H9 (cell line): Measurements from ENCODE around the gene CACNA1I. TPM values are rescaled to one million over a fixed set of nuclear protein-coding genes. Genes with fewer than 3 reads are reported as not detected.

Experiments used
- DNase-seq: peaks from one replicate; pipeline ENCODE4 v3.0.0-alpha.2; 2017
- H2AFZ ChIP-seq: one replicate; pipeline ENCODE4 v1.6.1; 2013; ENCODE audit warnings: mild to moderate bottlenecking, low read length, control low read depth, moderate library complexity
- H2AK5ac ChIP-seq: 2 replicates; pipeline ENCODE4 v1.6.1; 2013; ENCODE audit warnings: low read length, control low read depth, mixed read lengths; ENCODE audit not compliant: insufficient read length
- H2BK120ac ChIP-seq: one replicate; pipeline ENCODE4 v1.6.1; 2013; ENCODE audit warnings: low read depth, mild to moderate bottlenecking, low read length, control low read depth, inconsistent platforms; ENCODE audit not compliant: poor library complexity, severe bottlenecking
- H2BK12ac ChIP-seq: 2 replicates; pipeline ENCODE4 v1.6.1; 2013; ENCODE audit warnings: low read length, control low read depth, mixed read lengths, low read depth; ENCODE audit not compliant: insufficient read length
- H2BK15ac ChIP-seq: 2 replicates; pipeline ENCODE4 v1.6.1; 2013; ENCODE audit warnings: low read depth, low read length, control low read depth
- H2BK20ac ChIP-seq: one replicate; pipeline ENCODE4 v1.6.1; 2013; ENCODE audit warnings: low read depth, mild to moderate bottlenecking, low read length, control low read depth, inconsistent platforms; ENCODE audit not compliant: poor library complexity, severe bottlenecking
- H2BK5ac ChIP-seq: 2 replicates; pipeline ENCODE4 v1.6.1; 2013; ENCODE audit warnings: low read length, control low read depth, mixed read lengths; ENCODE audit not compliant: insufficient read length
- H3K14ac ChIP-seq: 2 replicates; pipeline ENCODE4 v1.6.1; 2013; ENCODE audit warnings: low read length, control low read depth; ENCODE audit not compliant: insufficient read depth
- H3K18ac ChIP-seq: 2 replicates; pipeline ENCODE4 v1.6.1; 2013; ENCODE audit warnings: low read depth, mild to moderate bottlenecking, mixed read lengths, low read length, control low read depth; ENCODE audit not compliant: insufficient read length
- H3K23ac ChIP-seq: 2 replicates; pipeline ENCODE4 v1.6.1; 2013; ENCODE audit warnings: low read length, control low read depth, mixed read lengths, low read depth; ENCODE audit not compliant: insufficient read length
- H3K23me2 ChIP-seq: 2 replicates; pipeline ENCODE4 v1.6.1; 2013; ENCODE audit warnings: low read depth, mild to moderate bottlenecking, mixed read lengths, low read length, control low read depth; ENCODE audit not compliant: insufficient read length, poor library complexity, severe bottlenecking
- H3K27ac ChIP-seq: 2 replicates; pipeline ENCODE4 v1.5.1; 2013; ENCODE audit warnings: low read length, control low read depth, mixed read lengths, low read depth; ENCODE audit not compliant: insufficient read length
- H3K27me3 ChIP-seq: 2 replicates; pipeline ENCODE4 v1.6.1; 2013; ENCODE audit warnings: low read length, control low read depth, inconsistent platforms; ENCODE audit not compliant: insufficient read depth
- H3K4ac ChIP-seq: 2 replicates; pipeline ENCODE4 v1.6.1; 2013; ENCODE audit warnings: low read depth, mild to moderate bottlenecking, control low read depth, inconsistent platforms, low read length, moderate library complexity
- H3K4me1 ChIP-seq: 2 replicates; pipeline ENCODE4 v1.6.1; 2013; ENCODE audit warnings: low read length, control low read depth, inconsistent platforms; ENCODE audit not compliant: insufficient read depth
- H3K4me2 ChIP-seq: 2 replicates; pipeline ENCODE4 v1.6.1; 2013; ENCODE audit warnings: low read length, control low read depth, mixed read lengths; ENCODE audit not compliant: insufficient read length, insufficient read depth
- H3K56ac ChIP-seq: 2 replicates; pipeline ENCODE4 v1.6.1; 2013; ENCODE audit warnings: low read depth, mild to moderate bottlenecking, mixed read lengths, low read length, control low read depth; ENCODE audit not compliant: insufficient read length
- H3K79me1 ChIP-seq: 2 replicates; pipeline ENCODE4 v1.6.1; 2013; ENCODE audit warnings: low read depth, mild to moderate bottlenecking, moderate library complexity, low read length, control low read depth, inconsistent platforms; ENCODE audit not compliant: insufficient read depth, poor library complexity, severe bottlenecking
- H3K79me2 ChIP-seq: 2 replicates; pipeline ENCODE4 v1.6.1; 2013; ENCODE audit warnings: low read length, control low read depth, inconsistent platforms; ENCODE audit not compliant: insufficient read depth
- H3K9ac ChIP-seq: 2 replicates; pipeline ENCODE4 v1.6.1; 2013; ENCODE audit warnings: low read length, control low read depth, mixed read lengths; ENCODE audit not compliant: insufficient read length; ENCODE audit errors: extremely low read depth
- H3K9me3 ChIP-seq: one replicate; pipeline ENCODE4 v1.6.1; 2013; ENCODE audit warnings: low read depth, low read length, inconsistent platforms; ENCODE audit not compliant: control insufficient read depth
- H3T11ph ChIP-seq: one replicate; pipeline ENCODE4 v1.6.1; 2013; ENCODE audit warnings: mild to moderate bottlenecking, low read length, control low read depth, inconsistent platforms
- H4K20me1 ChIP-seq: one replicate; pipeline ENCODE4 v1.6.1; 2013; ENCODE audit not compliant: control insufficient read depth, insufficient read length, insufficient read depth
- H4K5ac ChIP-seq: 2 replicates; pipeline ENCODE4 v1.6.1; 2013; ENCODE audit warnings: low read depth, mild to moderate bottlenecking, mixed read lengths, low read length, control low read depth; ENCODE audit not compliant: insufficient read length
- H4K8ac ChIP-seq: replicated peaks from 2 replicates; pipeline ENCODE4 v1.6.1; 2013; ENCODE audit warnings: low read length, control low read depth, mixed read lengths, low read depth; ENCODE audit not compliant: insufficient read length
- H4K91ac ChIP-seq: 2 replicates; pipeline ENCODE4 v1.6.1; 2013; ENCODE audit warnings: low read depth, mild to moderate bottlenecking, moderate library complexity, mixed read lengths, low read length, control low read depth; ENCODE audit not compliant: insufficient read length
- H3K27ac Mint-ChIP-seq, 3 experiments: 2 replicates in 2 of 3; 3 replicates in 1 of 3; pipeline ENCODE4 v1.8.0; 2020 to 2021; ENCODE audit warnings: mixed read lengths in 3 of 3, mild to moderate bottlenecking in 1 of 3, moderate library complexity in 1 of 3
- H3K27me3 Mint-ChIP-seq: 2 replicates; pipeline ENCODE4 v1.8.0; 2021; ENCODE audit warnings: low read depth, mild to moderate bottlenecking, moderate library complexity, mixed read lengths
- H3K36me3 Mint-ChIP-seq, 3 experiments: 2 replicates in 2 of 3; 3 replicates in 1 of 3; pipeline ENCODE4 v1.8.0; 2020 to 2021; ENCODE audit warnings: low read depth in 3 of 3, mixed read lengths in 3 of 3; ENCODE audit not compliant: insufficient read depth in 1 of 3
- H3K4me1 Mint-ChIP-seq, 2 experiments: 2 replicates each; pipeline ENCODE4 v1.8.0; 2020; ENCODE audit warnings: mixed read lengths in 2 of 2
- H3K4me3 Mint-ChIP-seq, 2 experiments: 2 replicates in 1 of 2; 3 replicates in 1 of 2; pipeline ENCODE4 v1.8.0; 2020 to 2021; ENCODE audit warnings: mild to moderate bottlenecking in 2 of 2, mixed read lengths in 2 of 2, moderate library complexity in 1 of 2
- H3K9me3 Mint-ChIP-seq, 2 experiments: 2 replicates in 1 of 2; 3 replicates in 1 of 2; pipeline ENCODE4 v1.8.0; 2020; ENCODE audit warnings: mild to moderate bottlenecking in 2 of 2, mixed read lengths in 2 of 2, moderate library complexity in 1 of 2
- CTCF ChIP-seq: fragments of 200-600 bp; sonication (generic); conservative IDR thresholded peaks from 3 replicates; pipeline ENCODE4 v1.8.0; 2021; ENCODE audit warnings: antibody characterized with exemption, mild to moderate bottlenecking
- WGBS: extraction: QIAGEN DNeasy Blood & Tissue Kit; methylation state at CpG from one replicate; pipeline ENCODE4 v1.1.7; 2013; ENCODE audit warnings: missing lambda C conversion rate, low lambda C conversion rate, mixed read lengths; ENCODE audit not compliant: insufficient read length; ENCODE audit errors: extremely low coverage; 5-methylcytosine and 5-hydroxymethylcytosine counted together
- total RNA-seq: library from RNA; stranded (reverse); gene quantifications from 2 replicates; pipeline ENCODE4 v1.2.1, GENCODE V29; 2021

The CACNA1I gene
- total RNA-seq, 1 experiment from 2014 or later: 0.50 TPM

GRCh38 chr22:39703091-39703490 is 132.5 kb downstream of the CACNA1I start:
- no peaks in the 10 kb centered on the region for H3K36me3 Mint-ChIP-seq
- H3K27ac Mint-ChIP-seq: no peak overlapping the region
- Histone ChIP-seq H3K4me1 (no peaks in the 10 kb centered on the region), H3K4ac (no peak overlapping the region), H4K5ac (no peak overlapping the region), H2BK15ac (no peak overlapping the region), H3K27me3 (no peaks in the 10 kb centered on the region), H3K9me3 (no peaks in the 10 kb centered on the region), H4K20me1 (peaks cover 3% of the 10 kb centered on the region), H4K8ac (no peak overlapping the region), H3K23me2 (no peaks in the 10 kb centered on the region), H3K23ac (no peak overlapping the region), H3K79me2 (no peaks in the 10 kb centered on the region), H2AFZ (no peak overlapping the region), H3K9ac (no peak overlapping the region), H2AK5ac (no peak overlapping the region), H2BK20ac (no peak overlapping the region), H2BK12ac (no peak overlapping the region), H3K56ac (no peak overlapping the region), H3K14ac (no peak overlapping the region), H2BK5ac (no peak overlapping the region), H4K91ac (no peak overlapping the region), H3K79me1 (no peaks in the 10 kb centered on the region), H3K27ac (no peak overlapping the region), H2BK120ac (no peak overlapping the region), H3T11ph (no peak overlapping the region), H3K18ac (no peak overlapping the region), H3K4me2 (no peak overlapping the region)
- no peaks in the 10 kb centered on the region for H3K9me3 Mint-ChIP-seq
- WGBS: no CpG with 5 or more reads among the region's 8 CpGs
- H3K27me3 Mint-ChIP-seq: no peaks in the 10 kb centered on the region; the same call in 1 of the 2 replicates
- peaks cover 8 to 18% of the 10 kb centered on the region in 2 experiments for H3K4me1 Mint-ChIP-seq
- no peak overlapping the region for H3K4me3 Mint-ChIP-seq
- DNase-seq: no peak
- TF ChIP-seq CTCF: no peak
